HEK293 (cell line): ENCODE data around the gene MAP2.

Source experiments
- CTCF ChIA-PET: fragments of 350-600 bp; formaldehyde crosslinking; extraction: SDS; loops from one replicate; lab custom pipeline; 2021; ENCODE audit warnings: antibody characterized with exemption; lab: Yijun Ruan, JAX
- POLR2A ChIA-PET: fragments of 300-600 bp; formaldehyde crosslinking; extraction: SDS; loops from one replicate; lab custom pipeline; 2020; ENCODE audit warnings: antibody characterized with exemption, inconsistent platforms; lab: Yijun Ruan, JAX
- H3K27ac ChIP-seq: fragments of 200-500 bp; sonication (Bioruptor generic); 2 replicates; pipeline ENCODE4 v1.5.1; 2014; ENCODE audit warnings: low read depth, low read length, control low read depth, inconsistent platforms; ENCODE audit errors: extremely low read depth
- H3K36me3 ChIP-seq, 2 experiments: fragments of 200-500 bp in 1 of 2; sonication (Bioruptor generic) in 1 of 2; 1 replicate in 1 of 2; 2 replicates in 1 of 2; pipeline ENCODE4 v1.5.1; 2014 to 2017; ENCODE audit warnings: inconsistent platforms in 2 of 2, low read length in 2 of 2; ENCODE audit not compliant: control insufficient read depth in 2 of 2, insufficient read depth in 1 of 2
- H3K4me1 ChIP-seq: fragments of 200-500 bp; sonication (Bioruptor generic); 2 replicates; pipeline ENCODE4 v1.5.1; 2014; ENCODE audit warnings: mild to moderate bottlenecking, low read length, inconsistent platforms; ENCODE audit not compliant: control insufficient read depth, insufficient read depth
- H3K4me3 ChIP-seq: 2 replicates; pipeline ENCODE4 v1.5.1; 2011; ENCODE audit warnings: low read depth, mild to moderate bottlenecking, control low read depth, low read length, moderate library complexity
- H3K9me3 ChIP-seq: fragments of 200-500 bp; sonication (Bioruptor generic); 2 replicates; pipeline ENCODE4 v1.5.1; 2014; ENCODE audit warnings: low read depth, low read length, inconsistent platforms; ENCODE audit not compliant: control insufficient read depth, insufficient read depth
- ELK4 ChIP-seq: IDR thresholded peaks from 2 replicates; pipeline ENCODE4 v1.6.1; 2011; ENCODE audit warnings: mild to moderate bottlenecking, low read depth, low read length, borderline replicate concordance
- OSR2 ChIP-seq: fragments of 450-650 bp; formaldehyde crosslinking; IDR thresholded peaks from 2 replicates; pipeline ENCODE4 v1.5.1; 2016; ENCODE audit warnings: missing biosample characterization, missing genetic modification characterization
- RBAK ChIP-seq: fragments of 450-650 bp; formaldehyde crosslinking; IDR thresholded peaks from 2 replicates; pipeline ENCODE4 v1.5.1; 2016; ENCODE audit warnings: missing biosample characterization, missing genetic modification characterization
- SALL2 ChIP-seq: fragments of 450-650 bp; formaldehyde crosslinking; IDR thresholded peaks from 2 replicates; pipeline ENCODE4 v1.5.0; 2017; ENCODE audit warnings: missing biosample characterization, mild to moderate bottlenecking, missing genetic modification characterization, borderline replicate concordance
- ZBTB17 ChIP-seq: fragments of 450-650 bp; formaldehyde crosslinking; IDR thresholded peaks from 2 replicates; pipeline ENCODE4 v1.5.1; 2016; ENCODE audit warnings: missing biosample characterization, missing genetic modification characterization
- ZBTB21 ChIP-seq: fragments of 450-650 bp; formaldehyde crosslinking; IDR thresholded peaks from 2 replicates; pipeline ENCODE4 v1.5.1; 2017; ENCODE audit warnings: missing biosample characterization, missing genetic modification characterization
- ZFP69B ChIP-seq: fragments of 450-650 bp; formaldehyde crosslinking; IDR thresholded peaks from 2 replicates; pipeline ENCODE4 v1.5.1; 2016; ENCODE audit warnings: missing biosample characterization, missing genetic modification characterization
- ZNF133 ChIP-seq: fragments of 450-650 bp; formaldehyde crosslinking; IDR thresholded peaks from 2 replicates; pipeline ENCODE4 v1.5.1; 2016; ENCODE audit warnings: missing biosample characterization, missing genetic modification characterization
- ZNF140 ChIP-seq: fragments of 450-650 bp; formaldehyde crosslinking; IDR thresholded peaks from 2 replicates; pipeline ENCODE4 v1.5.1; 2016; ENCODE audit warnings: missing biosample characterization, missing genetic modification characterization
- ZNF175 ChIP-seq: fragments of 450-650 bp; formaldehyde crosslinking; IDR thresholded peaks from 2 replicates; pipeline ENCODE4 v1.5.1; 2016; ENCODE audit warnings: missing biosample characterization, missing genetic modification characterization
- ZNF223 ChIP-seq: fragments of 450-650 bp; formaldehyde crosslinking; IDR thresholded peaks from 2 replicates; pipeline ENCODE4 v1.5.1; 2016; ENCODE audit warnings: missing biosample characterization, missing genetic modification characterization
- ZNF404 ChIP-seq: fragments of 450-650 bp; formaldehyde crosslinking; IDR thresholded peaks from 2 replicates; pipeline ENCODE4 v1.5.1; 2017; ENCODE audit warnings: missing biosample characterization, missing genetic modification characterization
- ZNF473 ChIP-seq: fragments of 450-650 bp; formaldehyde crosslinking; IDR thresholded peaks from 2 replicates; pipeline ENCODE4 v1.5.1; 2017; ENCODE audit warnings: missing biosample characterization, missing genetic modification characterization
- ZNF501 ChIP-seq: fragments of 450-650 bp; formaldehyde crosslinking; IDR thresholded peaks from 2 replicates; pipeline ENCODE4 v1.5.1; 2016; ENCODE audit warnings: missing biosample characterization, missing genetic modification characterization
- ZNF510 ChIP-seq: fragments of 450-650 bp; formaldehyde crosslinking; IDR thresholded peaks from 2 replicates; pipeline ENCODE4 v1.5.1; 2018; ENCODE audit warnings: mild to moderate bottlenecking, missing genetic modification characterization, missing biosample characterization; ENCODE audit not compliant: insufficient replicate concordance
- ZNF555 ChIP-seq: fragments of 450-650 bp; formaldehyde crosslinking; conservative IDR thresholded peaks from 2 replicates; pipeline ENCODE4 v1.5.1; 2017; ENCODE audit warnings: missing biosample characterization, mild to moderate bottlenecking, missing genetic modification characterization, inconsistent platforms
- ZNF560 ChIP-seq: fragments of 450-650 bp; formaldehyde crosslinking; IDR thresholded peaks from 2 replicates; pipeline ENCODE4 v1.5.1; 2017; ENCODE audit warnings: missing biosample characterization, missing genetic modification characterization, borderline replicate concordance
- ZNF561 ChIP-seq: fragments of 450-650 bp; IDR thresholded peaks from 2 replicates; pipeline ENCODE4 v1.5.1; 2018; ENCODE audit warnings: missing biosample characterization, missing genetic modification characterization, borderline replicate concordance
- ZNF658 ChIP-seq: fragments of 450-650 bp; formaldehyde crosslinking; IDR thresholded peaks from 2 replicates; pipeline ENCODE4; 2016; ENCODE audit warnings: missing biosample characterization, missing genetic modification characterization
- ZNF660 ChIP-seq: fragments of 450-650 bp; IDR thresholded peaks from 2 replicates; pipeline ENCODE4 v1.5.1; 2018; ENCODE audit warnings: missing biosample characterization, mild to moderate bottlenecking, missing genetic modification characterization
- ZNF747 ChIP-seq: fragments of 450-650 bp; formaldehyde crosslinking; IDR thresholded peaks from 2 replicates; pipeline ENCODE4 v1.5.1; 2016; ENCODE audit warnings: missing biosample characterization, missing genetic modification characterization
- ZNF777 ChIP-seq: fragments of 450-650 bp; formaldehyde crosslinking; IDR thresholded peaks from 2 replicates; pipeline ENCODE4 v1.5.1; 2017; ENCODE audit warnings: missing biosample characterization, missing genetic modification characterization, borderline replicate concordance

MAP2 gene

GRCh38 chr2:209391776-209392401 lies 32.0 kb upstream of the MAP2 start:
- Histone ChIP-seq H3K36me3 (no peaks in the 10 kb centered on the region), H3K4me1 (no peaks in the 10 kb centered on the region), H3K9me3 (no peaks in the 10 kb centered on the region), H3K4me3 (no peak overlapping the region), H3K27ac (no peak overlapping the region)
- POLR2A ChIA-PET, result interaction anchor here (0.8 kb wide), 1 partner anchor 23 kb away, joined by 3 read pairs; no protein-coding TSS in a partner anchor
- no peak for TF ChIP-seq ZNF555 (tag by site-specific recombination)
- TF ChIP-seq ZNF777 (tag by site-specific recombination), result no peak
- TF ChIP-seq RBAK (tag by site-specific recombination), result no peak
- no peak for TF ChIP-seq ZNF223 (tag by site-specific recombination)
- no peak for TF ChIP-seq ZNF510
- no peak for TF ChIP-seq ZNF561 (tag by site-specific recombination)
- no peak for TF ChIP-seq ZNF133 (tag by site-specific recombination)
- TF ChIP-seq OSR2, result no peak
- TF ChIP-seq ZBTB17 (tag by site-specific recombination), result no peak
- TF ChIP-seq ELK4, result no peak
- no peak for TF ChIP-seq ZNF660 (tag by site-specific recombination)
- no peak for TF ChIP-seq ZFP69B (tag by site-specific recombination)
- TF ChIP-seq ZNF404 (tag by site-specific recombination), result no peak
- CTCF ChIA-PET, result interaction anchor here (0.6 kb wide), 1 partner anchor 165 kb away, joined by 6 read pairs; no protein-coding TSS in a partner anchor

- Histone ChIP-seq H3K36me3 (no peaks in the 10 kb centered on the region), H3K9me3 (no peaks in the 10 kb centered on the region), H3K27ac (no peak overlapping the region), H3K4me1 (no peaks in the 10 kb centered on the region), H3K4me3 (no peak overlapping the region)
- CTCF ChIA-PET, result no interaction called here
- TF ChIP-seq ZBTB21 (tag by site-specific recombination), result no peak
- POLR2A ChIA-PET, result no interaction called here
Observed at GRCh38 chr2:209395229-209395628, 28.6 kb upstream of the MAP2 start.

- Histone ChIP-seq H3K4me3 (no peak overlapping the region), H3K36me3 (no peaks in the 10 kb centered on the region), H3K4me1 (no peaks in the 10 kb centered on the region), H3K9me3 (no peaks in the 10 kb centered on the region), H3K27ac (no peak overlapping the region)
- ChIA-PET CTCF (no interaction called here), POLR2A (no interaction called here)
- TF ChIP-seq ZNF175 (tag by site-specific recombination) (no peak), ZNF658 (tag by site-specific recombination) (no peak), SALL2 (tag by site-specific recombination) (no peak), ZNF473 (tag by site-specific recombination) (no peak), ZNF501 (tag by site-specific recombination) (no peak), ZNF747 (tag by site-specific recombination) (no peak), ZNF555 (tag by site-specific recombination) (no peak), ZNF140 (tag by site-specific recombination) (no peak), ZNF223 (tag by site-specific recombination) (no peak), ZNF560 (tag by site-specific recombination) (no peak)
Observed at GRCh38 chr2:209395652-209396051, 28.2 kb upstream of the MAP2 start.
